Astrocyte (in vitro differentiated cells and primary cell): Measurements from ENCODE around the gene ABHD11. TPM values are rescaled to one million over a fixed set of nuclear protein-coding genes. Genes with fewer than 3 reads are reported as not detected.

ENCODE experiments used
- DNase-seq: peaks from one replicate; pipeline ENCODE4 v3.0.0-alpha.2; 2010; ENCODE audit warnings: low read depth
- FAIRE-seq: peaks from 2 replicates; lab custom pipeline; 2011; peaks lifted over from hg19 to GRCh38; lab: Jason Lieb, UNC
- H2AFZ ChIP-seq: 2 replicates; pipeline ENCODE4 v1.6.0; 2012; ENCODE audit warnings: low read depth, low read length, inconsistent platforms
- H3K27ac ChIP-seq: 2 replicates; pipeline ENCODE4 v1.5.1; 2011; ENCODE audit warnings: low read depth, low read length, inconsistent platforms
- H3K27me3 ChIP-seq: 2 replicates; pipeline ENCODE4 v1.6.0; 2011; ENCODE audit warnings: low read length, inconsistent platforms; ENCODE audit not compliant: insufficient read depth
- H3K36me3 ChIP-seq: 2 replicates; pipeline ENCODE4 v1.5.1; 2011; ENCODE audit warnings: low read length, inconsistent platforms; ENCODE audit not compliant: insufficient read depth
- H3K4me1 ChIP-seq: 2 replicates; pipeline ENCODE4 v1.5.1; 2011; ENCODE audit warnings: low read length, inconsistent platforms; ENCODE audit not compliant: insufficient read depth
- H3K4me2 ChIP-seq: 2 replicates; pipeline ENCODE4 v1.6.0; 2012; ENCODE audit warnings: low read length, inconsistent platforms
- H3K4me3 ChIP-seq: 2 replicates; pipeline ENCODE4 v1.5.1; 2011; ENCODE audit warnings: low read depth, mild to moderate bottlenecking, low read length, inconsistent platforms; ENCODE audit not compliant: insufficient read depth
- H3K79me2 ChIP-seq: 2 replicates; pipeline ENCODE4 v1.6.0; 2012; ENCODE audit warnings: mild to moderate bottlenecking, low read length, inconsistent platforms; ENCODE audit not compliant: insufficient read depth
- H3K9ac ChIP-seq: 2 replicates; pipeline ENCODE4 v1.6.0; 2012; ENCODE audit warnings: mild to moderate bottlenecking, low read length, inconsistent platforms
- H3K9me3 ChIP-seq: 2 replicates; pipeline ENCODE4 v1.5.1; 2012; ENCODE audit warnings: low read depth, mild to moderate bottlenecking, low read length, inconsistent platforms; ENCODE audit not compliant: insufficient read depth
- H4K20me1 ChIP-seq: 2 replicates; pipeline ENCODE4 v1.6.0; 2012; ENCODE audit warnings: low read length, inconsistent platforms; ENCODE audit not compliant: insufficient read depth
- H3K27ac Mint-ChIP-seq: one replicate; pipeline ENCODE4 v1.8.0; 2021; ENCODE audit warnings: mild to moderate bottlenecking, mixed read lengths; ENCODE audit not compliant: unreplicated experiment
- H3K27me3 Mint-ChIP-seq: one replicate; pipeline ENCODE4 v1.8.0; 2021; ENCODE audit warnings: low read depth, mixed read lengths; ENCODE audit not compliant: unreplicated experiment
- H3K36me3 Mint-ChIP-seq: one replicate; pipeline ENCODE4 v1.8.0; 2021; ENCODE audit warnings: low read depth, mixed read lengths; ENCODE audit not compliant: unreplicated experiment
- H3K4me1 Mint-ChIP-seq: one replicate; pipeline ENCODE4 v1.8.0; 2021; ENCODE audit warnings: low read depth, mixed read lengths; ENCODE audit not compliant: unreplicated experiment
- H3K4me3 Mint-ChIP-seq: one replicate; pipeline ENCODE4 v1.8.0; 2021; ENCODE audit warnings: mild to moderate bottlenecking, moderate library complexity, mixed read lengths; ENCODE audit not compliant: unreplicated experiment
- H3K9me3 Mint-ChIP-seq: one replicate; pipeline ENCODE4 v1.8.0; 2021; ENCODE audit warnings: mild to moderate bottlenecking, mixed read lengths; ENCODE audit not compliant: unreplicated experiment
- CTCF ChIP-seq: IDR thresholded peaks from 2 replicates; pipeline ENCODE4 v1.5.1; 2011; ENCODE audit warnings: low read depth, mild to moderate bottlenecking, inconsistent platforms, low read length, moderate library complexity; ENCODE audit not compliant: insufficient read depth
- EZH2 ChIP-seq: IDR thresholded peaks from 2 replicates; pipeline ENCODE4 v1.6.1; 2012; ENCODE audit warnings: mild to moderate bottlenecking, low read length, inconsistent platforms; ENCODE audit not compliant: insufficient read depth
- total RNA-seq: library from RNA; stranded (reverse); gene quantifications from 2 replicates; pipeline ENCODE4 v1.2.1, GENCODE V29; 2021

Gene ABHD11
- total RNA-seq, 1 donor from 2014 or later, result 10.8 TPM

GRCh38 chr7:73736885-73737284 lies 1.7 kb downstream of the ABHD11 start:
- Mint-ChIP-seq H3K4me3 (no peak overlapping the region), H3K9me3 (no peaks in the 10 kb centered on the region)
- no peak overlapping the region for H3K9ac ChIP-seq

GRCh38 chr7:73735528-73735905 lies 3.1 kb downstream of the ABHD11 start:
- peaks cover 5% of the 10 kb centered on the region for H3K4me1 Mint-ChIP-seq
- Histone ChIP-seq H3K4me2 (no peak overlapping the region), H3K27me3 (no peaks in the 10 kb centered on the region), H2AFZ (no peak overlapping the region), H4K20me1 (peaks cover 8% of the 10 kb centered on the region), H3K9ac (no peak overlapping the region), H3K79me2 (peaks cover 7% of the 10 kb centered on the region), H3K36me3 (no peaks in the 10 kb centered on the region), H3K9me3 (no peaks in the 10 kb centered on the region), H3K27ac (no peak overlapping the region), H3K4me3 (no peak overlapping the region), H3K4me1 (peaks cover 12% of the 10 kb centered on the region)
- peaks cover 5% of the 10 kb centered on the region for H3K27me3 Mint-ChIP-seq
- TF ChIP-seq CTCF (no peak), EZH2 (no peak)
- H3K4me3 Mint-ChIP-seq, result no peak overlapping the region
- no peaks in the 10 kb centered on the region for H3K36me3 Mint-ChIP-seq
- DNase-seq (no peak), FAIRE-seq (no peak)
- no peak overlapping the region for H3K27ac Mint-ChIP-seq
- no peaks in the 10 kb centered on the region for H3K9me3 Mint-ChIP-seq

More at GRCh38 chr7:73736885-73737284, 1.7 kb downstream of the ABHD11 start:
- H2AFZ ChIP-seq, result no peak overlapping the region
- TF ChIP-seq EZH2 (no peak), CTCF (no peak)
- H3K4me2 ChIP-seq, result no peak overlapping the region
- H4K20me1 ChIP-seq, result peaks cover 8% of the 10 kb centered on the region
- DNase-seq (no peak), FAIRE-seq (no peak)
- no peak overlapping the region for H3K27ac Mint-ChIP-seq
- H3K27me3 ChIP-seq, result no peaks in the 10 kb centered on the region
- no peaks in the 10 kb centered on the region for H3K36me3 ChIP-seq
- H3K36me3 Mint-ChIP-seq, result no peaks in the 10 kb centered on the region
- peaks cover 12% of the 10 kb centered on the region for H3K4me1 ChIP-seq
- no peaks in the 10 kb centered on the region for H3K9me3 ChIP-seq
- peaks cover 7% of the 10 kb centered on the region for H3K27me3 Mint-ChIP-seq
- H3K27ac ChIP-seq, result no peak overlapping the region
- H3K4me1 Mint-ChIP-seq, result peaks cover 5% of the 10 kb centered on the region
- H3K4me3 ChIP-seq, result no peak overlapping the region
- H3K79me2 ChIP-seq, result peaks cover 7% of the 10 kb centered on the region

- Histone ChIP-seq H3K9me3 (no peaks in the 10 kb centered on the region), H3K9ac (no peak overlapping the region), H3K4me2 (no peak overlapping the region), H3K27ac (peak overlapping the region; percentile 16), H3K79me2 (peaks cover 7% of the 10 kb centered on the region), H3K4me1 (peaks cover 12% of the 10 kb centered on the region), H4K20me1 (peaks cover 8% of the 10 kb centered on the region), H3K36me3 (no peaks in the 10 kb centered on the region), H3K27me3 (no peaks in the 10 kb centered on the region), H3K4me3 (no peak overlapping the region), H2AFZ (peak overlapping the region; percentile 62)
- peaks cover 5% of the 10 kb centered on the region for H3K27me3 Mint-ChIP-seq
- peaks cover 5% of the 10 kb centered on the region for H3K4me1 Mint-ChIP-seq
- no peaks in the 10 kb centered on the region for H3K9me3 Mint-ChIP-seq
- H3K4me3 Mint-ChIP-seq, result no peak overlapping the region
- TF ChIP-seq CTCF (peak; percentile 73), EZH2 (no peak)
- no peak overlapping the region for H3K27ac Mint-ChIP-seq
- H3K36me3 Mint-ChIP-seq, result no peaks in the 10 kb centered on the region
- DNase-seq (peak; percentile 50), FAIRE-seq (no peak)
Measured at GRCh38 chr7:73734619-73735527, 3.7 kb downstream of the ABHD11 start.
